Stimulated activated CD8-positive, alpha-beta memory T cell treated with anti-CD3 and anti-CD28 coated beads, Interleukin-7, amount 100 ng/mL, for 1 hour (primary cell): Measurements from ENCODE around the gene PARP11.

Experiments
- DNase-seq, 2 donors: peaks; one replicate each; pipeline ENCODE4 v3.0.0-alpha.2; 2020; ENCODE audit warnings: low read depth in 2 of 2

The PARP11 gene, protein sequence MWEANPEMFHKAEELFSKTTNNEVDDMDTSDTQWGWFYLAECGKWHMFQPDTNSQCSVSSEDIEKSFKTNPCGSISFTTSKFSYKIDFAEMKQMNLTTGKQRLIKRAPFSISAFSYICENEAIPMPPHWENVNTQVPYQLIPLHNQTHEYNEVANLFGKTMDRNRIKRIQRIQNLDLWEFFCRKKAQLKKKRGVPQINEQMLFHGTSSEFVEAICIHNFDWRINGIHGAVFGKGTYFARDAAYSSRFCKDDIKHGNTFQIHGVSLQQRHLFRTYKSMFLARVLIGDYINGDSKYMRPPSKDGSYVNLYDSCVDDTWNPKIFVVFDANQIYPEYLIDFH

DNA sequence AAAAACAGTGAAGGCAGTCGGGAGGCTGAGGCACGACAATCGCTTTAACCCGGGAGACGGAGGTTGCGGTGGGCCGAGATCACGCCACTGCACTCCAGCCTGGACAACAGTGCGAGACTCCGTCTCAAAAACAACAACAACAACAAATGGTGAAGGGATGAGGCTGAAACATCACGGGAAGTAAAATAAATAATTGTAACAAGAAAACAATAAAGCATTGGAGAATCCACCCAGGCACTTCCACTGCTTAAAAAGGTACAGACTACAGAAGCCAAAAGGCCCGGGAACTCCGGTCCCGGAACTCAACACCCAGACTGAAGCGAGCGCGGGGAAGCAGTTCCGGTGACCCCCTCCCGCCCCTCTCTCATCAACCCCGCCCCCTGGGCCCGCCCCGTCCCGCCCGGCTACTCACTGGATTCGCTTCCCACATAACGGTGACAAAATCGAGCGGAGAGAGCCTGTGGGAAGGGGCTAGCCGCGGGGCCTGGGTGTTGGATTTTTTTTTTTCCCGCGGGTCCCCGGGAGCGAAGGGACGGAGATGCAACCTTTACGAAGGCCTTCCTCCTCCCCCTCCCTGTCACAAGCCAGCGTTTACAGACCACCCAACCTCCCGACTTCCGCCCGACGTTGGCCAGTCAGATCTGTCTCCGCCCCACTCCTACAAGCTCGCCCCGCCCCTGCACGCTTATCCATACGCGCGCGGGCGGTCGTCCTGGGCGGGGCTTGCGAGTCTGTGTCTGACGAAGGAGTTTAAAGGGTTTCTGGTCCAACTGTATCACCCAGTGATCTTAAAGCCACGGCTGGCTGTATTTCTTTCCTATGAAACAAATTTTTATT, at the start of gene PARP11:
Gene PARP11, minus strand, starts transcription at position 600 of the 837 bp plus-strand sequence. Its CDS starts 170 bp downstream, at position 430.
- peak; percentile 93 to 97 for DNase-seq

DNA sequence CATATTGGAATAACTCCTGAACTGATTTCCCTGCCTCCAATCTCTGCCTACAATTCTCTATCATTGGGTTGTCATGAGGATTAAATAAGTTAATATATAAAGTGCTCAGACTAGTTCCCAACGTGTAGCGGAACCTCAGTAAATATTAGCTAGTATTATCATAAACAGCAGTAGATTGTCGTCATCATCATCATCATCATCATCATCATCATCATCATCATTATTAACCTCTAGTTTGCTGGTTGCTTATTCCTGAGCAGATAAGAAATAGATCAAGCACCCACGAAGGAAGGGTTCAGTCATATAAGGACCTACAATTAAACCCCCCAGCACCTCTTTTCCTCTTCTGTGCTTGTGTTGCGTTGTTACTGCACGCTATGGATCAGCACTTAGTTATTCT, 48.8 kb upstream of the PARP11 start:
- no peak for DNase-seq

DNA sequence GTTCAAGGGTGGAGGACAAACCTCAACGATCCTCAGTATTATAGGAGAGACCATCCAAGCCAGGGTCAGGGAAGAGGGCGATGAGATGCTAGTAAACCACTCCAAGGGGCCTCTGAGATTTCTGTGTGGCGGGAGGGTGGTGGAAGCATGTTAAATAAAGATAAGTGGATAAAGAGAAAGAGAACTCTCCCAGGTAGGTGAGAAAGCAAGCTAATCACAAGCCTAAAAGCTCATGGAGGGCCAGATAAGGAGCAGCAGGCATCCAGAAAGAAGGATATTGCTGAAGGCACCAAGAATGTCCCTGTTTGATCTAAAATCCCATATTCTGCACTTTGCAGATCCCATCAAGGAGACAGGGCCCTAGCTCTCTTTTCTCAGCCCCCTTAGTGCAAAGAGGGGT, 48.3 kb upstream of the PARP11 start:
- DNase-seq = no peak

DNA sequence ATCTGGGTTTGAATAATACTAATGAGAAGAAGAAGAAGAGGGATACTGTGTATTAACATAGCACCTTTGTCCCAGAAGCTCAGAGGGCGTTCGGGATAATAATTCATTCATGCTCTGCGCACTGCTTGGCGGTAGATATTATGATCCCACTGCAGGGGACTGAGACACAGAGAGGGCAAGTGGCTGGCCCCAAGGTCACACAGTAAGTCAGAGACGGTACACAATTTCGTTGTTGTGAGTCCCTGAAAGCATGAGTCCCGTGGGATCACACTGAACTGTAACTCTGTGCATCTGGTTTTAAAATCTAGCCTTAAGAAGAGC, 47.9 kb upstream of the PARP11 start:
- no peak for DNase-seq

DNA sequence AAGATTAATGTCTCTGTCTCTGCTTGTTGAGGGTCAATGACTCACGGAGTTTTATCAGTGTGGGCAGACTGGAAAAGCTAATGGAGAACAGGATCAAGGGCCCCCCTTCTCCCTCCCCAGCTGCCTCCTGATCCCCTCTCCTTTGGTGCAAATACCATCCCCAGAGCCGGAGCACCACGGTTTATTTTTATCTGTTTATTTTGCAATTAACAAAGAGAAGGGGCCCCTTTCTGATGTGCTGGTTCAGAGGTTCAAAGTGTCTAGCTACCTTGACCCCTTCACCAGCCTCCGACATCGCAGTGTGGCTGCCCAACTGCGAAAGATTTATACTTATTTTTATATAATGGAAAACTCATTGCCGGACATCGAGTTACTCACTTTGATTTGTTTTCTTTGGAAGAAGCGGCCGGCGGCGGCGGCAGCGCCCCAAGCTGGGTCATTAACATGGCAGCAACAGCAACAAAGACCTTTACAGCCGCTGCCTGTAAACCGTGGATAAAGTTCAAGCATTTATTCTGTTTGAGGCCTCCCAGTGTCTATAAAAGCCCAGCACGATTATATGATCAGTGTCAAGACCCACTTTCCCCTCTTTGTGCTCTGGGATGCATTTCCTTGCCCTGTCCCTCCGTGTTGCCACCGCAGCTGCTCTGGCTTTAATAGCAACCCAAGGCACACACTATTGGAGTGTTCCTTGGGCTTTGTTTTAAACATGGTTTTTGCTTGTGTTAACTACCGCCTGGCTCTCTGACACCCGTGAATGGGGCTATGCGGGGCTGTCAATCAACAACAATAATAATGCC, 47.4 kb upstream of the PARP11 start:
- no peak for DNase-seq

DNA sequence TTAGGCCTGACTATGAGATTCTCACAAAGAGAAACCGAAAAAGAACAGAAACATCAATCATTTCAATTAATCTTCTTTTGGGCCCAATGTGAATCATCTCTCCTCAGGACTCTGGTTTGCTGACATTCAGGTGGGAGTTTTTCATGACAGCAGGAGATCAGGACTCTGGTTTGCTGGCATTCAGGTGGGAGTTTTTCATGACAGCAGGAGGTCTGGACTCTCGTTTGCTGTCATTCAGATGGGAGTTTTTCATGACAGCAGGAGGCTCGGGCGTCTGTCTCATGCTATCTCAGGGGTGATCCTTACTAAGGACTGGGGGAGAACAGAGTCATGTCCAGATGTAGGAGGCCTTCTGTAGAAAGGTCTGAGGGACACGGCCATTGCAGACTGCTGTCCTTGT, 40.1 kb upstream of the PARP11 start:
- DNase-seq = no peak

DNA sequence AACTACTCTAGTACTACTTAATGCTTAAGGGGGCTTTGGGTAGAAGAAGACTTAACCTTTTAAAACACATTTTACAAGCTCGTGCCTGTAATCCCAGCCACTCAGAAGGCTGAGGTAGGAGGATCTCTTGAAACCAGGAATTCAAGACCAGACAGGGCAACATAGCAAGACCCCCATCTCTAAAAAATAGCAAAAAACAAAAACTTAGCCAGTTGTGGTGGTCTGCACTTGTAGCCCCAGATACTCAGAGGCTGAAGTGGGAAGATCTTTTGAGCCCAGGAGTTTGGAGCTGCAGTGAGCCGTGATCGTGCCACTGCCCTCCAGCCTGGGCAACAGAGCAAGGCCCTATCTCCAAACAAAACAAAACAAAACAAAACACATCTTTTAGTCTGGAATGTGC, 39.7 kb upstream of the PARP11 start:
- no peak for DNase-seq

DNA sequence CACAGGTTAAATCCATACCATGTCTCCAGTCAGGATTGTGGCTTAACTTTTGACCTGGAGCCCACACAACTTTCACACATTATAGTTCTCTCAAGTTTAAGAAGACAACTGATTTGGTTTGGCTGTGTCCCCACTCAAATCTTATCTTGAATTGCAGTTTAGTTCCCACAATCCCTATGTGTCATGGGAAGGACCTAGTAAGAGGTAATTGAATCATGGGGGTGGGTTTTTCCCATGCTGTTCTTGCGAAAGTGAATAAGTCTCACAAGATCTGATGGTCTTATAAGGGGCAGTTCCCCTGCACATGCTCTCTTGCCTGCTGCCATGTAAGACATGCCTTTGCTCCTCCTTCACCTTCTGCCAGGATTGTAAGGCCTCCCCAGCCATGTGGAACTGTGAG, 38.2 kb upstream of the PARP11 start:
- DNase-seq = no peak

DNA sequence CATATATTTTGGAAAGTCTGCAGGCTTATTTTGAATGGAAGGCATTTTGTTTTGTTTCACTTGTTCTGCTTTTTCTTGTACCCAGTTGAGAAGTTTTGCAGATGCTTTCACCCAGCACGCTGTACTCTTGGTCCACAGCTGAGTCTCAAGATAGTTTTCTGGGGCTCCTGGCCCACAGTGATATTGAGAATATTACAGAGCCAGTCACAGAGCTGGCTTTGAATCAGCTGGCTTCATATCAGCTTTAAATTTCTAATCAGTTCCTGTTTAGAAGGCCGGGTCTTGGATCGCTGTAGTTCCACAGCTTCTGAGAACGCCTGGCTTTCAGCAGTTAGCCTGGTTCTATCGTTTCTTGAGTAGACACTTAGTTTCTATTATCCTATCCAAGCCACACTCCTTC, 32.5 kb upstream of the PARP11 start:
- no peak for DNase-seq

DNA sequence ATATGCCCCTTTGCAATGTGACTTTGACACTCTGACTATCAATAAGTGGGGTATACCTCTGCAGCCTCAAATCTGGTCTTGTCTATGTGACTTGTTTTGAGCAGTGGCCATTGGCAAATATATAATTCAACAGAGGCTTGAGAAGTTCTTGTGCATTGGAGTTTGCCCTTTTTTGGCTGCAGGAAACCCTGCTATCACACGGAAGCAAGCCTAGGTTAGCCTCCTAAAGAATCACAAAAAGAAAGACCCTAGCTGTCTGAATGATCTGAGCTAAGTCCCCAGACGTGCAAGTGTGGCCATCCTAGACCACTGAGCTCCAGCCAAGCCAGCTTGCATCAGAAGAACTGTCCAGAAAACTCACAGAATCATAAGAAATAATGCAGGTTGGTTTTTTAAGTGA, 31.8 kb upstream of the PARP11 start:
- no peak for DNase-seq

DNA sequence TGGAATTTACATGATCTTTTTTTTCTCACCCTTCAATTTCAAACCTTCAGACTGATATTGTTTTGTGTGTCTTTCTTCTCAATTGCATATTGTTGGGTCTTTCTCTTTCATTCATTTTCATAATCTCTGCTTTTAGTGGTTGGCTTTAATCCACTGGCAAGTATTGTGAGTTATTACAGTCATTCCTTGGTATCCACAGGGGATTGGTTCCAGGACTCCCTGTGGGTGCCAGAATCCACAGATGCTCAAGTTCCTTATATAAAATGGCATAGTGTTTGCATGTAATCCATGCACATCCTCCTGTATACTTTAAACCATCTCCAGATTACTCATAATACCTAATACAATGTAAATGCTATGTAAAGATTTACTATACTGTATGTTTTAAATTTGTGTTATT, 29.7 kb upstream of the PARP11 start:
- DNase-seq = no peak

DNA sequence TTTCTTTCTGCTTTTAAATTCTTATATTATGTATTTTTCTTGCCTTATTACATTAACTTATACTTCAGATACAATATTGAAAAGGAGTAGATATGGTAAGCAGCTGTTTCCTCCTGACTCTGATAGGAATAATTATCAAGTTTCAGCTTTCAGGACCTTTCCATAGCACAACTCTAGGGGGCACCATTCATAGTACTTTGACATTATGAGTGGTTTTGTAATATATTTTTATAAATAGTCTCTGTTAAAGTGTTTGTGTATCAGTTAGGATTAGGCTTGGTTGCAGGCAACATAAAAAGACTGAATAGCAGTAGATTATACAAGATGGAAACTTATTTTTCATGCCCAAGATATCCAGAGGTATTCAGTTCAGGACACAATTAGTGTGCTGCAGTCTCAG, 27.9 kb upstream of the PARP11 start:
- no peak for DNase-seq

DNA sequence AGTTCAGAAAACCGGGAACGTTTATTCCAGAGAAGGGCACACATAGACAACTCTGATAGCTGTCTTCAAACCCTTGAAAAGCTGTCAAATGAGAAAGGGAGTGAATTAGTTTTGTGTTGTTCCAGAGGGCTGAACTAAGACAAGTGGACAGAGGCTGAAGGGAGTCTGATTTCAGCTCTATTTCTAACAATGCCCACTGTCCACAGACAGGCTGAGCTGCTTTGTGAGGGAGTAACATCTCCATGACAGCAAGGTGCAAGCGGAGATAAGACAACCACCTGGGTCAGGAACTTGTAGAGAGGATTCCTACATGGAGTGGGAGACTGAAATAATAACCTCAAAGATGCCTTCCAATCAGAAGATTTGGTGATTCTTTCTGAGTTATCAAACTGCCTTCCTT, 25.6 kb upstream of the PARP11 start:
- no peak for DNase-seq

DNA sequence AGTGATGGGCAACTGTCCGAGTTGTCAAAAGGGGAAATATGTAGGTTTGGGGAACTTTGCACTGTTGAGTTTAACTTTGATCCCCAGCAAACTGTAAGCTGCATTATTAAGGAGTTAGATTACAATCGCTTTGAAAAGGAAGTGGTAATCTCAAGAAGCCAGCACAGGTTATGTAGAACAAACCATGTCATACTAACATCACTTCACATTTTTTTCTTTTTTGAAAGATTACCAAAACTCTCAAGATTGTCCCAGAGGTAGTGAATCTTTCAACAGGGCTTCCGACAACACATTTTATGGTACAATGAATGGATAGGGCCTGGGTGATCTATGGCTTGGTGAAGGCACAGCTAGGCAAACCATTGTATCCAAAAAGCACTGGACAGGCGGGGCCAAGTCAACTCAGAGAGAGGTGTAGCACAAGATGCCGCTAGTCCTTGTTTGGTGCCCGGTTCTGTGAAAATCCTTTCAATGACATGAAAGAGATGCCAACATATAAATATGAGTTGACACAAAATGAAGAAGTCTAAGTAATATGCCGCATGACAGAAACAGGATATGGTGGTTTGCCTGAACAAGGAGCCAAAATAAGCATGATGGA, 24.3 kb upstream of the PARP11 start:
- no peak for DNase-seq

DNA sequence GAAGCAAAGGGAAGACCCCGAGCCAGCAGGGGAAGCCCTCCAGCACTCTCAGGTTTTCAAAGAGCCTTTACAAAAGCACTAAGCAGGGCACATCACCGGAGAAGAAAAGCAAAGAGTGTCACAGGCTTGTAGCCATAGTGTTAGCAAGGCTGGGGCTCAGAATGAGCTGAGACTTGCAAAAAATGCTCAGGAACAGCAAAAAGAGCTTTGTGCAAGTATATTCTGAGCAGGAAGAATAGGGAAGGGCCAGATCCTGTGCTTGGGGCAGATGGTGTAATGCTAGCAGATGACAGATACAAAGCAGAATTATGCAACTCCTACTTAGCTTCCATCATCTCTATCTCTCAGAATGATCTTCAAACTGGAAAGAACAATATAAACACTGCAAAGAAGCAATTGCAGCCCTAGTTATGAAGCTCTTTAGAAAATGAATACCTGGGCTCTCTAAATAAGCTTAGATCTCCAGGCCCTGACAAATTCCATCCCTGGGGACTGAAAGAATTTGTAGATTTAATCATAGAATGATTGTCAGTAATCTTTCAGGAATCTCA, 23.7 kb upstream of the PARP11 start:
- DNase-seq = no peak

DNA sequence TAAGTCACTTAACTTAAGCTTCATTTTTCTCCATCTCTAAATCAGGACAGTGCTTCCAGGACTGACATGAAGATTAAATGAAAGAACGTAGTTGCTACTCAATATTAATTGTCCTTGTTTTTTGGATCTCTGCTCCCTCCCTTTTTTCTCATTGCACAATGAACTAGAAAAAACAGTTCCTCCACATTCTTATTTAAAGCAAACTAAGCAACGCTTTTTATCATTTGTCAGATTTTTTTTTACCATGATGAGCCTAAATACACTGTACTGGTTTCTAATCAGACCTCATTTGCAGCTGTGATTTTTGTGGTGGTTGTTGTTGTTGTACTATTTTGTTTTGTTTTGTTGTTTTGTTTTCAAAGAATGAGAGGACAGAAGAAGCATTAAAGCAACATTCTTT, 23.2 kb upstream of the PARP11 start:
- no peak for DNase-seq

DNA sequence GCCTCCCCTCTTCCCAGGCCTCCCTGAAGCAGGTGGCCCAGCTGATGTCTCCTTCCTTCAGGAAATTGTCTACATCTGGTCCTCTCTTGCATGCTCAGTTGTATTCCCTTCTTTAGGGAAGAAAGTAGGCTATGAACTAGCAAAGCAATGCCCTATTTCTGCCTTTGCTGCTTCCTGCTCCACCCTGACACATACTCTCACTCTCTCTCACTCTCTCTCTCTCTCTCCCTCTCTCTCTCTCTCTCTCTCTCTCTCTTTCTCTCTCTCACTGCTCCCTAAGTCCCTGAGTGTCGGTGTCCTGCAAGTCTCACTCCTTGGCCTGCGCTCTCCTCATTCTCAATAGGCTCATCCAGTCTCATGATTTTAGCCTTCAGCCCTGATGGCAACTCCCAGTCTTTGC, 19.4 kb upstream of the PARP11 start:
- DNase-seq = no peak

DNA sequence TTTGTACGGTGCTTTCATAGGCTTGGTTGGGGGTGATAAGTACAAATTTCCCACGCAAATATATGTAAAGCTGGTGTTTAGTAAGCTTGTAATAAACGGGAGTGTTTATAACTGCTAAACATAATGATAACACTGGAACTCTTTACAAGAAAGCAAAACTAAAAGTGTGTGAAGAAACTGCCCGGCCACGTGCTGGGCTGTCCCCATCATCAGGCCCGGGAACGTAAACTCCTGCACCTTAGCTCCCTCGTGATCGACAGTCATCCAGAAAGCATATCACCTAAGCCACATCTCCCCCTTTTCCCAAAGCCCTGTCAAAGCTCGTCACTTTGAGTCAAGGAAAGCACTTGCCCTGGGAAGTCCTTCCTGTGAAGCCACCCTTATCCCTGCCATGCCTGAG, 18.0 kb upstream of the PARP11 start:
- DNase-seq = no peak

DNA sequence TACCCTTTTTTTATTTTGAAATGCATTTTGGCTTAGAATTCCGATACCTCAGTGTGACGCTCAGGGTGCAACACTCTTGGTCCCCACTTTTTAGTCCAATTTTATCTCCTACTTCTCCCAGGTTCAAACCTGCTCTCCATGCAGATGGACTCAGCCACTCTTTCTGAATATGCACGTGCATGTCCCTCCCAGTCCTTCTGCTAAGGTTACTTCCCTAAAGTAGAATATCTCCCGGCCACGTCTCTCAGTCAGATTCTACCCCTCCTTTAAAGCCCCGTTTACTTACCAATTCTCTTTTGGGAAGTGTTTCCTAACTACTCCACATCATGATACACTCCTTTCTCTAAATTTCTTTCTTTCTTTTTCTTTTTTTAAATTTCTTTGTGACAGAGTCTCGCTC, 15.5 kb upstream of the PARP11 start:
- DNase-seq = no peak

DNA sequence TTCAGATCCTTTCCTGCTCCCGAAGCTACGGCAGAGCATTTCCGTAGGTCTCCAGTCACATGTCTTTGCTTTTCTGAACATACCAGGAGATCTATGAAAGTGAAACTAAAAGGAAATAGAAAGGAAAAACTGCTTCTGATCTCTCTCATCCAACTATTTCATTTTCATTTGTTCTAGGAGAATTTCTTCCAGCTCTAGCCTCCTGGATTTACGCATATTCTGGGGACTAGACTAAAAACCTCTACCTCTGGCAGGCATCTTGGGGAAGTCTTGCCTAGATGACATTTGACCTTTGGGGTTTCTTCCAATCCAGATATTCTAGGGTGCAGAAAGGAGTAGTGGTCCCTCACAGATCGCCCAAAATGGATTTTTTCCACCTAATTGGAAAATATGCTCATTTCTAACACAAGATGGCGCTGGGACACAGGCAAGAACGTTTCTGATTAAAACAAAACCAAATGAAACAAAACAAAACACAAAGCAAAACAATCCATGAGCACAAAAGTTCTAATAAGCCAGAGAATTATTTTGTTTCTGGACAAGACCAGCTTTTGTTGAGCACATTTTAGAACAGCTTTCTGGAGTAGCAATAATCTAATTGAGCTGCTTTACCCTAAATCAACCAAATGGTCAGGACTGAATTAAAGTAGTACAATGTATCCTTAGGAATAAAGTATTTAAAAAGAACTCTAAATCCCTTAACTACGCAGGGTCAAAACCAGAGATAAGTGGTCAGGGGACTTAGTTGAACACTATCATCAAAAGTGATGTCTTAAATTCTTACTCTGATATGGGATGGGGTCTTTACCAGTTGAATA, 12.3 kb upstream of the PARP11 start:
- DNase-seq = no peak

DNA sequence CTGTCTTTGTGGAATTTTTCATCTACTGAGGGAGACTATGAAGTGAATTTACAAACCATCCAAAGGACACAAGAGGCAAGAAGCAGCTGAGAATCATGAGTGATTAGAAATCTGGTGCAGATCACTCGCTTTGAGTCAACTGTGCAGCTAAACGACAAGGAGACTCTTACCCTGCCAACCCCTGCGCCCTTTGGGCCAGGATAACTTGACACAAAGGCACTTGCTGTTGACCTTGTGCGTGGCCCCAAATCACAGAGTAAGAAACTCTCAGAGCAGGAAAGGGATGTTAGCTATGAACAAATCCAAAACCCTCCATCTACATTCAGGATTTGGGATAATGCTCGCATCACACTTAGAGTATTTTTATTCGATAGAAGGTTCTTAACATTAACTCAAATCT, 11.5 kb upstream of the PARP11 start:
- no peak for DNase-seq
